Heart left ventricle (tissue), 13 donors: Measurements from ENCODE around the gene ZNF74.

ENCODE experiments used
- POLR2A ChIP-seq, 2 donors: fragments of 450-650 bp; IDR thresholded peaks; one replicate each; pipeline ENCODE4 v1.6.1; 2017; ENCODE audit warnings: antibody characterized with exemption in 2 of 2, mild to moderate bottlenecking in 2 of 2, moderate library complexity in 2 of 2
- TF ChIP-seq, protein P1 (sequence below), 12 donors: fragments of 200-600 bp; sonication (generic) in 4 of 12; IDR thresholded peaks; one replicate each; pipeline versions ENCODE4 v1.5.0 to v1.8.0; 2018 to 2022; ENCODE audit warnings: antibody characterized with exemption in 12 of 12, mild to moderate bottlenecking in 5 of 12
- donor health status: ischemic (EF 13 %, LVEDD 7.1; RV severe dilation, severe dysfunction).
- donor health status: DM: no; HTN: yes; CAD: no.
- donor health status: DM: no; HTN: no; CAD: no.
- donor health status: ischemic (EF 25% LVEDD 6.9; RV normal size, moderate dysfunction).
- donor health status: ischemic (EF 25% LVEDD 5.7; RV mildly dilated, moderate dysfunction).
- donor health status: ischemic (EF 35%, LVEDD 5.7; RV mildly dilated, moderate dysfunction).
- donor health status: nonischemic (EF 11% LVEDD 7.7; RV severe dilation, severe dysfunction).
- donor health status: DM: yes; HTN: yes; CAD: no.
- donor health status: PGD.
- donor health status: ischemic (EF 29% LVEDD 5.4; RV normal size, mild dysfunction).
- donor health status: nonischemic (EF 23%, LVEDD 6.1; RV moderate dilation, normal function).

DNA sequence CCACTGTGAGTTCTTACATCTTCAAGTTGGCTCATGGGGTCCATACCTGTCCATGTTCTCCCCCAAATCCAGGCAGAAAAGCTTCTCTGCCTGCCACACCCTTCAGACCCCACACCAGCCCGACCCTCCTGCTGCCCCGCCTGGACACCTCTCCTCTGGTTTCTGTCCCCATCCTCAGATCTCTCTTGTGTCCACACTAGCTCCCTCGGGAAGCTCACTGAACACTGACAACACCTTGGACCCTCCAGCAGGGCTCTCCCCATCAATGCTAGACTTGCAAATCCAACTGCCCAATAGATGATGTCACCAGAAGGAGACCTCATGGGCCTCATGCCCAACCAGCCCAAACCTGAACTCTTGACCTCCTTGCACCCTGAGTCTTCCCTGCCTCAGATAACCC lies 40.8 kb downstream of the ZNF74 start:
- TF ChIP-seq, protein P1, sequence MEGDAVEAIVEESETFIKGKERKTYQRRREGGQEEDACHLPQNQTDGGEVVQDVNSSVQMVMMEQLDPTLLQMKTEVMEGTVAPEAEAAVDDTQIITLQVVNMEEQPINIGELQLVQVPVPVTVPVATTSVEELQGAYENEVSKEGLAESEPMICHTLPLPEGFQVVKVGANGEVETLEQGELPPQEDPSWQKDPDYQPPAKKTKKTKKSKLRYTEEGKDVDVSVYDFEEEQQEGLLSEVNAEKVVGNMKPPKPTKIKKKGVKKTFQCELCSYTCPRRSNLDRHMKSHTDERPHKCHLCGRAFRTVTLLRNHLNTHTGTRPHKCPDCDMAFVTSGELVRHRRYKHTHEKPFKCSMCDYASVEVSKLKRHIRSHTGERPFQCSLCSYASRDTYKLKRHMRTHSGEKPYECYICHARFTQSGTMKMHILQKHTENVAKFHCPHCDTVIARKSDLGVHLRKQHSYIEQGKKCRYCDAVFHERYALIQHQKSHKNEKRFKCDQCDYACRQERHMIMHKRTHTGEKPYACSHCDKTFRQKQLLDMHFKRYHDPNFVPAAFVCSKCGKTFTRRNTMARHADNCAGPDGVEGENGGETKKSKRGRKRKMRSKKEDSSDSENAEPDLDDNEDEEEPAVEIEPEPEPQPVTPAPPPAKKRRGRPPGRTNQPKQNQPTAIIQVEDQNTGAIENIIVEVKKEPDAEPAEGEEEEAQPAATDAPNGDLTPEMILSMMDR (IDR thresholded peaks at IDR 0.05) = no peak
- no peak for TF ChIP-seq POLR2A (IDR thresholded peaks at IDR 0.05)
